Measurements from ENCODE around the gene LDB1.

LDB1 gene

DNA sequence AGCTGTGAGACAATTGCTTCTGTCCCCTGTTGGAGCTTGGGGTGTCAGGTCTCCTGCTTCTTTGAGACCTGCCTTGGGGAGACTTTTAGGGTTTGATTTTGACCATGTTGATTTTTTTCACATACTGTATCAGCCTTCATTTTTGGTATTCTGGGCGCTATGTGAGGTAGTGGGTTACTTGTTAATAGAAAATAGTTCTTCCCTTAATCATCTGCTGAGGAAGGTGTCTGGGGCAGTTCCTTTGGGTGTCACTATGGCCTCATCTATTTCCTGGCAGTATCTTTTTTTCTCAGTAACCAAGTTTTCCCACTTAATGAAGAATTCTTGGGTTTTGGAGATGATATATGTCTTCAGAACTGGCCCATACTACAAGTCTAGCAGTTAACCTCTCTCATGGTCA is 27.4 kb upstream of the LDB1 start:
- Mint-ChIP-seq H3K4me3 (no peak overlapping the region), H3K4me1 (ENCODE audit: low read depth) (peaks cover 16% of the 10 kb centered on the region), H3K9me3 (no peaks in the 10 kb centered on the region), H3K27ac (no peak overlapping the region), H3K27me3 (no peaks in the 10 kb centered on the region), H3K36me3 (ENCODE audit: low read depth) (peaks cover 97% of the 10 kb centered on the region)
- intact Hi-C loops (cut with micrococcal nuclease), result no loop called here

DNA sequence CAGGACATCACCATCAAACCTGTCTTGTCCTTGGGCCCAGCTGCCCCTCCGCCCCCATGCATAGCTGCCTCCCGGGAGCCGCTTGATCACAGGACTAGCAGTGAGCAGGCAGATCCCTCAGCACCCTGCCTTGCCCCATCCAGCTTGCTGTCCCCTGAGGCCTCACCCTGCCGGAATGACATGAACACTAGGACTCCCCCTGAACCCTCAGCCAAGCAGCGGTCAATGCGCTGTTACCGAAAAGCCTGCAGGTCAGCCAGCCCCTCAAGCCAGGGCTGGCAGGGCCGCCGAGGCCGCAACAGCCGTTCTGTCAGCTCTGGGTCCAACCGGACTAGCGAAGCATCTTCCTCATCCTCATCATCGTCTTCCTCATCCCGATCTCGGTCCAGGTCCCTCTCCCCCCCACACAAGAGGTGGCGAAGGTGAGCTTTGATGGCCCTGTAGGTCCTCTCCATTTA is 26.8 kb upstream of the LDB1 start:
- Mint-ChIP-seq H3K4me1 (ENCODE audit: low read depth) (peaks cover 15% of the 10 kb centered on the region), H3K36me3 (ENCODE audit: low read depth) (peaks cover 97% of the 10 kb centered on the region), H3K9me3 (no peaks in the 10 kb centered on the region), H3K4me3 (no peak overlapping the region), H3K27ac (no peak overlapping the region), H3K27me3 (no peaks in the 10 kb centered on the region)
- intact Hi-C loops (cut with micrococcal nuclease), result no loop called here

DNA sequence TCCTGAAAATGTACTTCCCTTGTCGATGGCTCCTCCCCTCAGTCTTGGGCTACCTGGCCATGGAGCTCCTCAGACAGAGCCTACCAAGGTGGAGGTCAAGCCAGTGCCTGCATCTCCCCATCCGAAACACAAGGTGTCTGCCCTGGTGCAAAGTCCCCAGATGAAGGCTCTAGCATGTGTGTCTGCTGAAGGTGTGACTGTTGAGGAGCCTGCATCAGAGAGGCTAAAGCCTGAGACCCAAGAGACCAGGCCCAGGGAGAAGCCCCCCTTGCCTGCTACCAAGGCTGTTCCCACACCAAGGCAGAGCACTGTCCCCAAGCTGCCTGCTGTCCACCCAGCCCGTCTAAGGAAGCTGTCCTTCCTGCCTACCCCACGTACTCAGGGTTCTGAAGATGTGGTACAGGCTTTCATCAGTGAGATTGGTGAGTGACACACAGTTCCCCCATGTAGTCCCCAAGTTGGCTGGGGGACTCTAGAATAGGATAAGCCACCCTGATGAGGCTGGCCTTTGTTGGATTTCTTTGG is 21.5 kb upstream of the LDB1 start:
- H3K4me1 Mint-ChIP-seq (ENCODE audit: low read depth), result no peaks in the 10 kb centered on the region
- H3K4me3 Mint-ChIP-seq, result no peak overlapping the region
- H3K9me3 Mint-ChIP-seq, result no peaks in the 10 kb centered on the region
- no peaks in the 10 kb centered on the region for H3K27me3 Mint-ChIP-seq
- no peak overlapping the region for H3K27ac Mint-ChIP-seq
- peaks cover 94% of the 10 kb centered on the region for H3K36me3 Mint-ChIP-seq (ENCODE audit: low read depth)
- intact Hi-C loops (cut with micrococcal nuclease), result no loop called here

DNA sequence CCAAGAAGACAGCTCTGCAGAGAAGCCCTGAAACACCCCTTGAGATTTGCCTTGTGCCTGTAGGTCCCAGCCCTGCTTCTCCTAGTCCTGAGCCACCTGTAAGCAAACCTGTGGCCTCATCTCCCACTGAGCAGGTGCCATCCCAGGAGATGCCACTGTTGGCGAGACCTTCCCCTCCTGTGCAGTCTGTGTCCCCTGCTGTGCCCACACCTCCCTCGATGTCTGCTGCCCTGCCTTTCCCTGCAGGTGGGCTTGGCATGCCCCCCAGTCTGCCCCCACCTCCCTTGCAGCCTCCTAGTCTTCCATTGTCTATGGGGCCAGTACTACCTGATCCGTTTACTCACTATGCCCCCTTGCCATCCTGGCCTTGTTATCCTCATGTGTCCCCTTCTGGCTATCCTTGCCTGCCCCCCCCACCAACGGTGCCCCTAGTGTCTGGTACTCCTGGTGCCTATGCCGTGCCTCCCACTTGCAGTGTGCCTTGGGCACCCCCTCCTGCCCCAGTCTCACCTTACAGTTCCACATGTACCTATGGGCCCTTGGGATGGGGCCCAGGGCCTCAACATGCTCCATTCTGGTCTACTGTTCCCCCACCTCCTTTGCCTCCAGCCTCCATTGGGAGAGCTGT is 20.9 kb upstream of the LDB1 start:
- Mint-ChIP-seq H3K4me3 (no peak overlapping the region), H3K9me3 (no peaks in the 10 kb centered on the region), H3K4me1 (ENCODE audit: low read depth) (peaks cover 3% of the 10 kb centered on the region), H3K36me3 (ENCODE audit: low read depth) (peaks cover 88% of the 10 kb centered on the region), H3K27me3 (no peaks in the 10 kb centered on the region), H3K27ac (no peak overlapping the region)
- intact Hi-C loops (cut with micrococcal nuclease), result no loop called here

DNA sequence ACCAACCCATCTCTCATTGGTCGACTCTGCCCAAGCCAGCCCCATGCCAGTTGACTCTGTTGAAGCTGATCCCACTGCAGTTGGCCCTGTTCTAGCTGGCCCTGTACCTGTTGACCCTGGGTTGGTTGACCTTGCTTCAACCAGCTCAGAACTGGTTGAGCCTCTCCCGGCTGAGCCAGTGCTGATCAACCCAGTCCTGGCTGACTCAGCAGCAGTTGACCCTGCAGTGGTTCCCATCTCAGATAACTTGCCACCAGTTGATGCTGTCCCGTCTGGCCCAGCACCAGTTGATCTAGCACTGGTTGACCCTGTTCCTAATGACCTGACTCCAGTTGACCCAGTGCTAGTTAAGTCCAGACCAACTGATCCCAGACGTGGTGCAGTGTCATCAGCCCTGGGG is 20.1 kb upstream of the LDB1 start:
- no peaks in the 10 kb centered on the region for H3K27me3 Mint-ChIP-seq
- H3K4me3 Mint-ChIP-seq, result no peak overlapping the region
- intact Hi-C loops (cut with micrococcal nuclease), result no loop called here

DNA sequence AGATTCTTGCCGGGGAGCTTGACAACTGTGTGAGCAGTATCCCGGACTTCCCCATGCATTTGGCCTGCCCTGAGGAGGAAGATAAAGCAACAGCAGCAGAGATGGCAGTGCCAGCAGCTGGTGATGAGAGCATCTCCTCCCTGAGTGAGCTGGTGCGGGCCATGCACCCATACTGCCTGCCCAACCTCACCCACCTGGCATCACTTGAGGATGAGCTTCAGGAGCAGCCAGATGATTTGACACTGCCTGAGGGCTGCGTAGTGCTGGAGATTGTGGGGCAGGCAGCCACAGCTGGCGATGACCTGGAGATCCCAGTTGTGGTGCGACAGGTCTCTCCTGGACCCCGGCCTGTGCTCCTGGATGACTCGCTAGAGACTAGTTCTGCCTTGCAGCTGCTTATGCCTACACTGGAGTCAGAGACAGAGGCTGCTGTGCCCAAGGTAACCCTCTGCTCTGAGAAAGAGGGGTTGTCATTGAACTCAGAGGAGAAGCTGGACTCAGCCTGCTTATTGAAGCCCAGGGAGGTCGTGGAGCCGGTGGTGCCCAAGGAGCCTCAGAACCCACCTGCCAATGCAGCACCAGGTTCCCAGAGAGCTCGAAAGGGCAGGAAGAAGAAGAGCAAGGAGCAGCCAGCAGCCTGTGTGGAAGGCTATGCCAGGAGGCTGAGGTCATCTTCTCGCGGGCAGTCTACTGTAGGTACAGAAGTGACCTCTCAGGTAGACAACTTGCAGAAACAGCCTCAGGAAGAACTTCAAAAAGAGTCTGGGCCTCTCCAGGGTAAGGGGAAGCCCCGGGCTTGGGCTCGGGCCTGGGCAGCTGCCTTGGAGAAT is 19.3 kb upstream of the LDB1 start:
- Mint-ChIP-seq H3K36me3 (ENCODE audit: low read depth) (peaks cover 73% of the 10 kb centered on the region), H3K27me3 (no peaks in the 10 kb centered on the region), H3K9me3 (no peaks in the 10 kb centered on the region), H3K4me3 (no peak overlapping the region), H3K27ac (no peak overlapping the region), H3K4me1 (ENCODE audit: low read depth) (peaks cover 18% of the 10 kb centered on the region)
- intact Hi-C loops (cut with micrococcal nuclease), result no loop called here

More for the DNA sequence above, 20.1 kb upstream of the LDB1 start:
- H3K36me3 Mint-ChIP-seq (ENCODE audit: low read depth), result peaks cover 80% of the 10 kb centered on the region
- H3K27ac Mint-ChIP-seq, result no peak overlapping the region
- H3K4me1 Mint-ChIP-seq (ENCODE audit: low read depth), result peaks cover 11% of the 10 kb centered on the region
- no peaks in the 10 kb centered on the region for H3K9me3 Mint-ChIP-seq

DNA sequence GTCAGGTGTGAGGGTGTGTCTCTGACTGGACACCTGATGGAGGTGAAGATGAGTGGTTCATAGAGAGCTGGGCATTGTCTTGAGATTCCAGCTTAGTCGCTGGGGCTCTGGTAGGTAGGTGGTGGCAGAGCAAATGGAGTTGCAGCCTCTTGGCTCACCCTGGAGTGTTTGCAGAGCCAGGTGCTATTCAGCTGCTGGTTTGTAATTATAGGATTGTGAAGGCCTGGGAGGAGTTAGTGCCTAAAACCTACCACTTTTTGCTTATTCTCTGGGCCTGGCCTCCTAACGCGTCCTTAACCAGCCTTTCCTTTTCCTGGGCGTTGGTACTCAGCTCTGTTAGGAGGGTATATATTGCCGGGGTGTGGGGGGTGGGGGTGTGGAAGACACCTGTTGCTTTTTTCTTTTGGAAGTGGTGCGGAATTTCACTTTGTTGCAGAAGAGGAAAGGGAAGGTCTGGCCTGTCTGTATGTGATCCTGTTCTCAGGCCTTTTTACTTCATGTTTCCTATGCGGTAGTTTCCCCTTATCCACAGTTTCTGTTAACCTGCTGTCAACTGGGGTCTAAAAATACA is 15.9 kb upstream of the LDB1 start:
- Mint-ChIP-seq H3K4me1 (ENCODE audit: low read depth) (peaks cover 29% of the 10 kb centered on the region), H3K36me3 (ENCODE audit: low read depth) (peaks cover 56% of the 10 kb centered on the region), H3K27me3 (no peaks in the 10 kb centered on the region), H3K4me3 (no peak overlapping the region), H3K27ac (peak overlapping the region; percentile 14), H3K9me3 (no peaks in the 10 kb centered on the region)
- intact Hi-C loops (cut with micrococcal nuclease), result no loop called here

DNA sequence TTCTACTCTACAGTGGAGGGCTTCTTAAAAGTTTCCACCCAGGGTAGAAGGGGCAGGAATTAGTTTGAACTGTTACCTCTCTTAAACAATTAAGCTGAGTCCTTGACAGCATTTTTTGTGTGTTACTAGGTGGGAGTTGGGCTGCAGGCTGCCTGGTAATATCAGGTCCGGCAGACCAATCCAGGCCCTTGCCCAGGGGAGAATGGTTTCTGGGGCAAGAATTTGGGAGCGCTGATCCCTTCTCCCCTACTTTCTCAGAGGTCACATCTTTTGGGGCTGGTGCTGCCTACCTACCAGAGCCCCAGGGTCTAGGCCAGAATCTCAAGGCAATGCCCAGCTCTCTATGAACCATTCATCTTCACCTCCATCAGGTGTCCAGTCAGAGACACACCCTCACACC is 14.2 kb upstream of the LDB1 start:
- Mint-ChIP-seq H3K9me3 (no peaks in the 10 kb centered on the region), H3K36me3 (ENCODE audit: low read depth) (peaks cover 40% of the 10 kb centered on the region), H3K4me3 (peak overlapping the region; percentile 94), H3K27me3 (no peaks in the 10 kb centered on the region), H3K27ac (peak overlapping the region; percentile 99), H3K4me1 (ENCODE audit: low read depth) (peaks cover 29% of the 10 kb centered on the region)
- intact Hi-C loops (cut with micrococcal nuclease), result loop anchor here (5.0 kb wide), 1 partner anchor 77 kb away; the partner anchor contains the start of gene ARMH3

DNA sequence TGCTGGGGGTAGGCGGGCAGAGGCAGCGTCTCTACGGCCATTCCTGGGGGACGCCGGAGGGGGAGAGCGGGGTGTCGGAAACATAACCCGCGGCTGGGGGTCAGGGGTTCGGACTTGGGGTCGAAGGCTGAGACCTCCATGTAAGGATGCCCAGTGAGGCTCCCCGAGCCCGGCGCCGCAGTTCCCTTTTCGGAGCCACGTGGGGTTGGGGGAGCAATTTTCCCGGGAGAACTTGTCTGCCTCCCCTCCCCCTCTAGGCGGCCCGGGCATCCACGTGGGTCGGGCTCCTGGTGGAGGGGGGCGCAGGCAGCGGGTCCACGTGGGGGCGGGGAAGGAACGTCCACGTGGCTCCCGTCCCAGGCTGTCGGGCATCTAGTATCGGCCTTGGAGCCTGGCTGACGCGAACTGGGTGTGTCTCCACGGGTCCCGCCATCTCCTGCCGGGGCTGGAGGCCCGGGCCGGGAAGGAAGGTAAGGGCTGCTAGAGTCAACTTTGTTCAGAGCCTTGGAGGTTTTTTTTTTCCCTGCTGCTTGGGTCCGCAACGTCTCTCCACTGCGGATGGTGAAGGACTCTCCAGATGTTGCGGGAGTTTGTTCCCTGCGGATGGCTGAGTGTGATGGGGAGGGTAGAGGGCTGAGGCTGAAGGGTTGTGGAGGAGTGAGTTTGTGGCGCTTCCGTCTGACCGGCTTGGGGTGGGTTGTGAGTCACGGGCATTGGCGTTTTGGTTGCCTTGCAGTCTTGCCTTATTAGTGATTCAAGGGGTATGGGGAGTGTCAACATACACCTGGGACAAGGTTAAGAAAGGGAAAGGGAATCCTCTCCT is 13.4 kb upstream of the LDB1 start:
- Mint-ChIP-seq H3K9me3 (no peaks in the 10 kb centered on the region), H3K36me3 (ENCODE audit: low read depth) (peaks cover 31% of the 10 kb centered on the region), H3K27ac (peak overlapping the region; percentile 99), H3K4me3 (peak overlapping the region; percentile 94), H3K27me3 (no peaks in the 10 kb centered on the region), H3K4me1 (ENCODE audit: low read depth) (peaks cover 29% of the 10 kb centered on the region)
- intact Hi-C loops (cut with micrococcal nuclease), result loop anchor here (1.0 to 5.0 kb wide), 2 partner anchors 13 to 76 kb away; partner anchors contain the start of genes ARMH3 and LDB1

DNA sequence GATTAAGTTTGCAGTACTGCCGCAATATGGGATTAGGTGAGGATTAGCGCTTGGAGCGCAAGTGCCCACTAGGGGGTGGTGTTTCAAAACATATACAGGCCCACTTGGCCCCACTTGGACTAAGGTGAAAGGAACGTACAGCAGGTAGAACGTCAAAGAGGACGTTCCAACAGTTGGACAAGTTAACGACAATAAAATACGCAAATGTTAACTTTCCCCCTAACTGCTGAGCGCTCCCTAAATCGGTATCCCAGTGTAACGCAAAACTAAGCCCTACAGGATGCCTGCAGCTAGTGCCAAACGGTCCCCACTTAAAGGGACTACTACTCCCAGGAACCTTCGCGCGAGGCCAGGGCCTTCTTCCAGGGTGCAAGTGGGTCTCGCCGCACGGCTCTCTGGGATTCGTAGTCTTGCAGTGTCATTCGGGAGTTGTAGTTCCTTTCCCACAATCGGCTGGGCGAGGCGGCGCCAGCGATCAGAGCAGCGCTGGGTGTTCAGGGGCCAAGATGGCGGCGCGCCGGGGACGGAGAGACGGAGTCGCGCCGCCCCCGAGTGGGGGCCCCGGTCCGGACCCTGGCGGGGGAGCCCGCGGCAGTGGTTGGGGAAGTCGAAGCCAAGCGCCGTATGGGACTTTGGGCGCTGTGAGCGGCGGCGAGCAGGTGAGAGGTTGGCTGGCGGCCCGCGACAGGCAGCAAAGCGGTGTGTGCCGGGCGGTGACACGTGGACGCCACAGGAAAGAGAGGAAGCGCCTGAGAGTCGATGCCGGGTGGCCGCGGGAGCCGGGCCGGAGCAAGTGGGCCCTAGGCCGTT is 12.6 kb upstream of the LDB1 start, which contains the start of gene PPRC1:
PPRC1 (plus strand) TSS at position 478 of the 810 bp plus-strand sequence; CDS start at position 507, 29 bp downstream.
- H3K36me3 Mint-ChIP-seq (ENCODE audit: low read depth), result peaks cover 23% of the 10 kb centered on the region
- peak within 1 kb of the TSS; percentile 99 for H3K27ac Mint-ChIP-seq
- H3K4me1 Mint-ChIP-seq (ENCODE audit: low read depth), result peaks cover 29% of the 10 kb centered on the region
- no peaks in the 10 kb centered on the region for H3K27me3 Mint-ChIP-seq
- H3K9me3 Mint-ChIP-seq, result no peaks in the 10 kb centered on the region
- H3K4me3 Mint-ChIP-seq, result peak within 1 kb of the TSS; percentile 94
- intact Hi-C loops (cut with micrococcal nuclease), result loop anchor here (1.0 to 5.0 kb wide), 3 partner anchors 12 to 75 kb away; partner anchors contain the start of genes ARMH3, LDB1 and NOLC1

DNA sequence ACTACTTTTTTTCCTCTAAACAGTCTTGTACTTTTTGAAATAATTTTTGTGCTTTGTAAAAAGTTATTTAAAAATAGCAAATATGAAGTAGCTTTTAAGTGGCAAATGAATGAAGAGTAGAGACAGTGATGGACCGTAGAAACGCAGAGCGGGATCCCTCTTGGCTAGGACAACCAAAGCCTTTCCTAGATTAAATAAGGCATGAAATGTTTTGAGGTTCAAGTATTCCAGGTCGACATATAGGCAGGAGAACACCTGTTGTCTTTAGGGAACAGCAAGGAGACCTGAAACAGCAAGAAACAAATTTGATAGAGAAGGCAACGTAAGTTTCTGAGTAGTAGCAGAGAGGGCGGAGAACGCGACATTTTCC is 12.0 kb upstream of the LDB1 start:
- Mint-ChIP-seq H3K27ac (peak overlapping the region; percentile 99), H3K9me3 (no peaks in the 10 kb centered on the region), H3K36me3 (ENCODE audit: low read depth) (peaks cover 17% of the 10 kb centered on the region), H3K4me1 (ENCODE audit: low read depth) (peaks cover 29% of the 10 kb centered on the region), H3K4me3 (peak overlapping the region; percentile 94), H3K27me3 (no peaks in the 10 kb centered on the region)
- intact Hi-C loops (cut with micrococcal nuclease), result loop anchor here (1.0 to 5.0 kb wide), 2 partner anchors 20 to 75 kb away; partner anchors contain the start of genes ARMH3 and NOLC1

DNA sequence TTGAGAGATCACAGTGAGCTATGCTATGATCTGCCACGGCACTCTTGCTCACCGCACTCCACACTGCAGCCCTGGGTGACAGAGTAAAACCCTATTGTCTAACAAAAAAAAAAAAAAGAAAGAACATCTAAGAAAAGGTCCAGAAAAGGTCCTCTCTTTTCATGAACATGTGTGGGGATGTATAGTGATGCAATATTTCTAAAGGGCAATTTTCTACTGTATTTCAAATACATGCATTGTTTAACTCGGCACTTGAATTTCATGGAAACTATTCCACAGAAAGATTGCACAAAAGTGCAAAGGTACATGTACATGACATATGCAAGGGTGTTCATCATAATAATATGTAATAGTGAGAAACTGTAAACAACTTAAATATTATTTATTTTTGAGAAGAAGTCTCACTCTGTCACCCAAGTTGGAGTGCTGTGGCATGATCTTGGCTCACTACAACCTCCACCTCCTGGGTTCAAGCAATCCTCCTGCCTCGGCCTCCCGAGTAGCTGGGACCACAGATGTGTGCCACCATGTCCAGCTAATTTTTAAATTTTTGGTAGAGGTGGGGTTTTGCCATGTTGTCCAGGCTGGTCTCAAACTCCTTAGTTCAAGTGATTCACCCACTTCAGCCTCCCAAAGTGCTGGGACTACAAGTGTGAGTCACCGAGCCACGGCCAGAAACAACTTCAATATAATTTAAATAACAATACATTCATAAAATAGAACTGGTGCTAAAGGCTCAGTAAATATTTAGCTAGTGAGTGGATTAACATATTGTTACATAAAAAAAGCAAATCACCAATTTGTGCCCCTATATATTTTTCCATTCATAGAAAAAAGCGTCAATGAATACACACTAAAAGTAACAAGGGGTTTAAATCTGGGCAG is 11.4 kb upstream of the LDB1 start:
- H3K4me1 Mint-ChIP-seq (ENCODE audit: low read depth), result peaks cover 29% of the 10 kb centered on the region
- peaks cover 16% of the 10 kb centered on the region for H3K36me3 Mint-ChIP-seq (ENCODE audit: low read depth)
- no peaks in the 10 kb centered on the region for H3K27me3 Mint-ChIP-seq
- H3K4me3 Mint-ChIP-seq, result no peak overlapping the region
- H3K9me3 Mint-ChIP-seq, result no peaks in the 10 kb centered on the region
- intact Hi-C loops (cut with micrococcal nuclease), result loop anchor here (1.0 to 5.0 kb wide), 2 partner anchors 21 to 74 kb away; partner anchors contain the start of genes ARMH3 and NOLC1
- no peak overlapping the region for H3K27ac Mint-ChIP-seq

Measured in dendritic cell treated with granulocyte-macrophage colony-stimulating factor and Interleukin-4, amounts not matched to agents 40 ng/mL and 50 ng/mL, for 4 days (primary cell).